Brain microvascular endothelial cell (primary cell): ENCODE measurements around the gene CBX4.

Experiments
- DNase-seq: peaks from one replicate; pipeline ENCODE4 v3.0.0-alpha.2; 2020
- H3K27ac ChIP-seq: fragments of 250-450 bp; sonication (Bioruptor Pico); 2 replicates; pipeline ENCODE4 v1.5.1; 2020; ENCODE audit warnings: mild to moderate bottlenecking, moderate library complexity
- H3K27me3 ChIP-seq: fragments of 250-450 bp; sonication (Bioruptor Pico); replicated peaks from 2 replicates; pipeline ENCODE4 v1.5.1; 2020; ENCODE audit warnings: mild to moderate bottlenecking
- H3K36me3 ChIP-seq: fragments of 250-450 bp; sonication (Bioruptor Pico); replicated peaks from 2 replicates; pipeline ENCODE4 v1.5.1; 2020; ENCODE audit warnings: mild to moderate bottlenecking
- H3K4me3 ChIP-seq: 2 replicates; pipeline ENCODE4 v1.5.1; 2011; ENCODE audit warnings: low read depth, mild to moderate bottlenecking, control low read depth, low read length, moderate library complexity
- in situ Hi-C: cut with HindIII; loops from 2 replicates; pipeline ENCODE4 v1.10.0; 2017; ENCODE audit warnings: low sequenced_read_pairs, low pct_ligation_motif_present
- TF ChIP-seq, protein P1 (sequence below): IDR thresholded peaks from 2 replicates; pipeline ENCODE4 v1.5.1; 2011; ENCODE audit warnings: low read depth, mild to moderate bottlenecking, moderate library complexity, low read length, control low read depth, inconsistent platforms; ENCODE audit errors: missing control alignments

The CBX4 gene

GRCh38 chr17:79798299-79799173 is 40.7 kb downstream of the CBX4 start:
- DNase-seq: no peak
- TF ChIP-seq, protein P1, sequence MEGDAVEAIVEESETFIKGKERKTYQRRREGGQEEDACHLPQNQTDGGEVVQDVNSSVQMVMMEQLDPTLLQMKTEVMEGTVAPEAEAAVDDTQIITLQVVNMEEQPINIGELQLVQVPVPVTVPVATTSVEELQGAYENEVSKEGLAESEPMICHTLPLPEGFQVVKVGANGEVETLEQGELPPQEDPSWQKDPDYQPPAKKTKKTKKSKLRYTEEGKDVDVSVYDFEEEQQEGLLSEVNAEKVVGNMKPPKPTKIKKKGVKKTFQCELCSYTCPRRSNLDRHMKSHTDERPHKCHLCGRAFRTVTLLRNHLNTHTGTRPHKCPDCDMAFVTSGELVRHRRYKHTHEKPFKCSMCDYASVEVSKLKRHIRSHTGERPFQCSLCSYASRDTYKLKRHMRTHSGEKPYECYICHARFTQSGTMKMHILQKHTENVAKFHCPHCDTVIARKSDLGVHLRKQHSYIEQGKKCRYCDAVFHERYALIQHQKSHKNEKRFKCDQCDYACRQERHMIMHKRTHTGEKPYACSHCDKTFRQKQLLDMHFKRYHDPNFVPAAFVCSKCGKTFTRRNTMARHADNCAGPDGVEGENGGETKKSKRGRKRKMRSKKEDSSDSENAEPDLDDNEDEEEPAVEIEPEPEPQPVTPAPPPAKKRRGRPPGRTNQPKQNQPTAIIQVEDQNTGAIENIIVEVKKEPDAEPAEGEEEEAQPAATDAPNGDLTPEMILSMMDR: no peak
- Histone ChIP-seq H3K27ac (no peak overlapping the region), H3K27me3 (peaks cover 55% of the 10 kb centered on the region), H3K4me3 (no peak overlapping the region), H3K36me3 (peaks cover 2% of the 10 kb centered on the region)
- in situ Hi-C loops: loop anchor here (25.0 kb wide), 1 partner anchor 189 kb away; no protein-coding TSS in a partner anchor

DNA sequence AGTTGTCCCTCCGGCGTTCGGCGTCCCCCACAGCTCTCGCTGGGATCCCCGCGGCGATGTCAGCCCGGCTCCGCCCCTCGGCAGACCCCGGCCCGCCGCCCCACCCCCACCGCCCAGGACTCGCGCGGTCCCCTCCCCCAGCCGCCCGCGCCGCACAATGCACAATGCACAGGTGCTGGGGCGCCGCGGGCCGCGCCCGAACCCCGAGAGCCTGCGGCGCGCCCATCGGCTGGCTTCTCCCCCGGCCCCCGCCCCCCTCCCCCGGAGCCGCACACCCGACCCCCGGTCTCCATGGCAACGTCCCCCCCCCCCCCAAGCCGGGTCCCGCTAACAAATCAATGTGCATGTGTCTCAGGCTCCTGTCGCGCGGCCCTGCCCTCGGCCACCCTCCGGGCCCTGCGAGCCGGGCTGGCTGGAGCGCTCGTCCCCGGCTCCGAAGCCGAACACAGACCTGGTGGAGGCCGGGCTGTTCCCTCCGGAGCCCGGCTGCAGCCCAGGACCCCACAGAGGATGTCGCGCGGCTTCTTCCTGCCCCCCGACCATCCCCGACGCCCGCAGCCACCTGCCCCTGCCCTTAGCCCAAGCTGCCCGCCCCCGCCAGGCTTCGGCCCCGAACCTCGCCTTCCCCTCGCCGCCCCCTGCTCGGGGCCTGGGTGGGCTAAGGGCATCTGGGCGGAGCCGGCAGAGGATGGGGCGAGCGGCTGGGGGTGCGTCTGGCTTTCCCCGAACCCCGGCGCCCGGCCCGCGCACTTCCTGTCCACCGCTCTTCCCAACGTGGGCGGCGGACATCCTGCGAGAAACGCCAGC is 41.5 kb downstream of the CBX4 start:
- no peak for DNase-seq
- peak overlapping the region; percentile 60 for H3K4me3 ChIP-seq
- H3K27me3 ChIP-seq: peaks cover 48% of the 10 kb centered on the region
- in situ Hi-C loops: loop anchor here (25.0 kb wide), 1 partner anchor 190 kb away; no protein-coding TSS in a partner anchor
- H3K27ac ChIP-seq: no peak overlapping the region
- TF ChIP-seq, protein P1: no peak
- peaks cover 2% of the 10 kb centered on the region for H3K36me3 ChIP-seq

- Histone ChIP-seq H3K27me3 (peaks cover 45% of the 10 kb centered on the region), H3K27ac (peak within 1 kb of the TSS; percentile 88), H3K36me3 (peaks cover 2% of the 10 kb centered on the region), H3K4me3 (peak within 1 kb of the TSS; percentile 81)
- peak; percentile 98 for DNase-seq
- TF ChIP-seq, protein P1: peak; percentile 4
- in situ Hi-C loops: loop anchor here (25.0 kb wide), 1 partner anchor 190 kb away; no protein-coding TSS in a partner anchor
These were observed 42.3 kb downstream of the CBX4 start, which contains the start of gene CBX8 for GRCh38 chr17:79796763-79797491. Gene CBX8 (minus strand): TSS chr17:79797077. CDS start chr17:79796998, 79 bp downstream.

- in situ Hi-C loops: loop anchor here (25.0 kb wide), 1 partner anchor 191 kb away; no protein-coding TSS in a partner anchor
- peak overlapping the region; percentile 88 for H3K27ac ChIP-seq
- TF ChIP-seq, protein P1: no peak
- peak overlapping the region; percentile 81 for H3K4me3 ChIP-seq
- no peak for DNase-seq
- H3K36me3 ChIP-seq: peaks cover 2% of the 10 kb centered on the region
- H3K27me3 ChIP-seq: peaks cover 45% of the 10 kb centered on the region
These were observed 42.8 kb downstream of the CBX4 start for GRCh38 chr17:79796444-79796762.

DNA sequence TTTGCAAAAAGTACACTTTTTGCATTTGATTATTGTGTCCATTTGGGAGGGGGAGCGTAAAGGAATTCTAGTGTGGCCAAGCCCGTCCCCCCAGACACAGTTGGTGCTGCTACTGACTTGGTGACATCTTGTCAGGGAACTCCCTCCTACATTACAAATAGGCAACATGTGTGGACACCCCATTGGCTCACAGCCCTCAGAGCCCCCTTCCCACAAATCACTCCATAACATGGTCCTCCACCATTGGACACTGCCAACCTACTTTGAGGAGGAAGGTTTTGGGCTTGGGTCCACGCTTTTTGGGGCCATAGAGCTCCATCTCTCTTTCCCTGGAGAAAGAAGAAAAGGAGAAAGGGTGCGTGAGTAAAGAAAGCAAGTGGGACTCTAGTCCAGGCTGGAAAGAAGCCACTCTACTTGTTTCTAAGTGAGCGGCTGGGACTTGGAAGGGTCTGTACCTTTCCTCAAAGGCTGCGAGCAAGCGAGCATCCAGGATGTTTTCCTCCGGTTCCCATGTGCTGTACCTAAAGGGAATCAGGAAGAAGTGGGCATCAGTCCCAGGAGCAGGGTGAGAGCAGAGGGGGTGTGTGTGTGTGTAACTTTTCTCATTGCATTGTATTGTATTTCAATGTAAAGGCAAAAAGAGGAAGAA is 43.3 kb downstream of the CBX4 start:
- Histone ChIP-seq H3K4me3 (peak overlapping the region; percentile 81), H3K27ac (no peak overlapping the region), H3K36me3 (peaks cover 2% of the 10 kb centered on the region), H3K27me3 (peaks cover 46% of the 10 kb centered on the region)
- TF ChIP-seq, protein P1: no peak
- no peak for DNase-seq
- in situ Hi-C loops: loop anchor here (25.0 kb wide), 1 partner anchor 191 kb away; no protein-coding TSS in a partner anchor
